Urinary bladder (tissue), 4 donors: ENCODE data around the gene DGKA. TPM values are rescaled to one million over a fixed set of nuclear protein-coding genes. Genes with fewer than 3 reads are reported as not detected.
A peak's percentile ranks its signal among the peaks of the same experiment; 100 is the strongest.

ENCODE experiments used
- DNase-seq: peaks from one replicate; pipeline ENCODE4 v3.0.0-alpha.2; 2015; ENCODE audit errors: extremely low spot score
- H3K27ac ChIP-seq: one replicate; pipeline ENCODE4 v1.5.1; 2013; ENCODE audit warnings: low read depth, mild to moderate bottlenecking, moderate library complexity
- H3K36me3 ChIP-seq: one replicate; pipeline ENCODE4 v1.6.1; 2013; ENCODE audit warnings: mild to moderate bottlenecking, moderate library complexity; ENCODE audit not compliant: insufficient read depth
- H3K4me1 ChIP-seq: one replicate; pipeline ENCODE4 v1.6.1; 2013; ENCODE audit warnings: mild to moderate bottlenecking, moderate library complexity; ENCODE audit not compliant: insufficient read depth
- H3K4me3 ChIP-seq: one replicate; pipeline ENCODE4 v1.5.1; 2013; ENCODE audit warnings: low read depth, low read length
- WGBS: extraction: QIAGEN DNeasy Blood & Tissue Kit; methylation state at CpG from one replicate; pipeline ENCODE4 v1.1.7; 2013; 5-methylcytosine and 5-hydroxymethylcytosine counted together
- polyA plus RNA-seq: library from polyadenylated mRNA; stranded (reverse); fragments of 200-250 nt; gene quantifications from one replicate; pipeline ENCODE4 v1.2.3, GENCODE V29; 2013
- total RNA-seq: library from RNA; depleted of rRNA; stranded (reverse); fragments of >200 nt; gene quantifications from one replicate; pipeline ENCODE4 v1.2.3, GENCODE V29; 2014
- donor health status: healthy with polysubstance abuse.
- donor health status: healthy.

The DGKA gene
- total and polyA plus RNA-seq, 2 donors, result 31.7 to 33.6 TPM

DNA sequence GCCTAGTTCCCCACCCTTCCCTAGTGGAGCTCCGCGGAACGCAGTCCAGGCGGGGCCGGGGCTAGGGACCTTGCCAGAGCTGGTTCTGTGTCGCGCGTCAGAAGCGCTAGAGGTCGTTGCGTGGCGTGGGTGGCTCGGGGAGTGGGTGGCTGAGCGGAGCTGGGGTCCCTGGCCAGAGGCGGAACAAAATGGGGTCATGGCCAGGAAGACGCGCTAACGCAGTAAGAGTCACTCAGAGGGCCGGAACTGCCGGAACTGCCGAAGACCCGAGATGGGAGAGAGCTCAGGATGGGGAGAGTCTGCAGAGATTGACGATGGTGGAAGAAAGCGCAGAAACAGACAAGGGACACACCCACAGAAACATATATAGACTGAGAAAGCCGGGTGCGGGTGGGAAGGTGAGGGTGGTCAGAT is 4.8 kb downstream of the DGKA start:
- peak overlapping the region; percentile 56 for H3K27ac ChIP-seq
- DNase-seq, result no peak
- WGBS, result 39% methylated on average over 26 of the region's 26 CpGs
- no peaks in the 10 kb centered on the region for H3K36me3 ChIP-seq
- H3K4me1 ChIP-seq, result peaks cover 2% of the 10 kb centered on the region
- H3K4me3 ChIP-seq, result no peak overlapping the region

DNA sequence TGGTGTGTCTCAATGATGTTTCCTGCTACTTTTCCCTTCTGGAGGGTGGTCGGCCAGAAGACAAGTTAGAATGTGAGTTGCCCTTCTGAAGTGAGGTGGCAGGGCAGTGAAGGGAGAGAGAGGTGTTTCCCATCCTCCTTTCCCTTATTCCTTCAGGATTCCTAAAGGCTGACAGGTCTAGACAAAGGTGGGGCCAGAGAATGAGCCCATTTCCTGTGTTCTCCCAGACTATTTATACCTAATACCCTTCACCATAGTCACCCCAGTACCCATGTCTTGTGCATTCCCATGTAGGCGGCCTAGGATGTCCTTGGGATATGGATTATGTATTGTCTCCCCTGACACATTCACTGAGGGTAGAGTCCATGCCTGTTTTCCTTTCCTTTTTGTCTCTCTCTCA is 7.0 kb downstream of the DGKA start:
- 87% methylated on average over 2 of the region's 2 CpGs for WGBS
- Histone ChIP-seq H3K4me1 (peaks cover 2% of the 10 kb centered on the region), H3K4me3 (no peak overlapping the region), H3K36me3 (no peaks in the 10 kb centered on the region), H3K27ac (no peak overlapping the region)
- DNase-seq, result no peak

DNA sequence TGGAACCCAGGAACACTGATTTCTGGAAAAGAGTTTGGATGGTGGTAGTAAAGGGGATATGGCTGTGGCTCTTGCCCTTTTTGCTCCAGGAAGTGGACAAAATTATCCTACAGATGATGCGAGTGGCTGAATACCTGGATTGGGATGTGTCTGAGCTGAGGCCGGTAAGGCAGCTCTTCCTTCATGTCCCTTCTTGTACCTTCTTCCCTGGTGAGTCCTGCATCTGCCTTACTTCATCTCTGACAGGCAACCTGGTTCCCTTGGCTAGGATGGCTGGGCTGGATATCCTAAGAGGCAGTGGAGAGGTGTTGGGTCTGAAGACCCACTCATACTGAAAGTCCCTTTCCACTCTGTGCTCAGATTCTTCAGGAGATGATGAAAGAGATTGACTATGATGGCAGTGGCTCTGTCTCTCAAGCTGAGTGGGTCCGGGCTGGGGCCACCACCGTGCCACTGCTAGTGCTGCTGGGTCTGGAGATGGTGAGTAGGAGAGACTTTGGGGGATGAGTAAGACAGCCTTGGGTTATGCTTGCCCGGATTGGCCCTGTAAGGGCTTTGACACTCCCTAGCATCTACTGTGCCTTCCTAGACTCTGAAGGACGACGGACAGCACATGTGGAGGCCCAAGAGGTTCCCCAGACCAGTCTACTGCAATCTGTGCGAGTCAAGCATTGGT is 8.0 kb downstream of the DGKA start:
- Histone ChIP-seq H3K27ac (no peak overlapping the region), H3K4me1 (peaks cover 1% of the 10 kb centered on the region), H3K4me3 (no peak overlapping the region), H3K36me3 (no peaks in the 10 kb centered on the region)
- 94% methylated on average over 8 of the region's 8 CpGs for WGBS
- DNase-seq, result no peak

DNA sequence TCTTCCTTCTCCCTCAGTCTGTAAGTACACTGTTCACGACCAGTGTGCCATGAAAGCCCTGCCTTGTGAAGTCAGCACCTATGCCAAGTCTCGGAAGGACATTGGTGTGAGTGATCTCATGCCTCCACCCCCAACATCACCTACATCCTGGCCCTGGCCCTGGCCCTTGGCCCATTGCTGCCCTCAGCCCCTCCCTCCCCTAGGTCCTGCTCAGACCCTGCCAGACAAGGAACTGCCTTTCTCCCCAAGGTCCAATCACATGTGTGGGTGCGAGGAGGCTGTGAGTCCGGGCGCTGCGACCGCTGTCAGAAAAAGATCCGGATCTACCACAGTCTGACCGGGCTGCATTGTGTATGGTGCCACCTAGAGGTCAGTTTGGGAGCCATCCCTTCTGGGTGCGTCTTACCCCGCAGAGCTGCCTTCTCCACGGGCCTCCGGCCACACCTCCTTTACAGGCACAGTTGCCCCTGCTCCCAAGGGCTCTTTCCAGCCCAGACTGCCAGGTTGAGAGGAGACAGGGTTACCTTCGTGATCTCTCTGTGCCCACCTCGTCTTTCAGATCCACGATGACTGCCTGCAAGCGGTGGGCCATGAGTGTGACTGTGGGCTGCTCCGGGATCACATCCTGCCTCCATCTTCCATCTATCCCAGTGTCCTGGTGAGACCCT is 9.2 kb downstream of the DGKA start:
- H3K4me3 ChIP-seq, result no peak overlapping the region

DNA sequence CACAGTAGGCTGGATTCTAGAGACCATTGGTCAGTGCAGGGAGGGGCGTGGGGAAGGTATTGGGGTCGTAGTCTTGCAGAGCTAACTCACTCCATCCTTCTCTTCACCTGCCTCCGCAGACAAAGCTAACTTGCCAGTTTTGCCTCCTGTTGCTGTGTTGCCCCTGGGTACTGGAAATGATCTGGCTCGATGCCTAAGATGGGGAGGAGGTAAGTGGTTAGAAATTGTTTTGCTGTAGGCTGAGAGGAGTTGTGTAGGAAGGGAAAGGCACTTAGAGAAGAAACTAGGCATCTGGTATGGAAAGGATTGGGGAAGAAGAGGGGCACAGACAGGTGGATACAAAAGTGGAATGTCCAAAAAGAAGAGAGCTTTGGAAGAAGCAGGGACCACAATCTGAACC is 11.1 kb downstream of the DGKA start:
- Histone ChIP-seq H3K4me3 (no peak overlapping the region), H3K27ac (no peak overlapping the region), H3K36me3 (no peaks in the 10 kb centered on the region), H3K4me1 (no peaks in the 10 kb centered on the region)
- WGBS, result 91% methylated on average over 4 of the region's 4 CpGs
- DNase-seq, result no peak

More for the DNA sequence above, 9.2 kb downstream of the DGKA start:
- 12% methylated on average over 18 of the region's 18 CpGs for WGBS
- H3K4me1 ChIP-seq, result no peaks in the 10 kb centered on the region
- peak; percentile 65 for DNase-seq
- no peaks in the 10 kb centered on the region for H3K36me3 ChIP-seq
- no peak overlapping the region for H3K27ac ChIP-seq

DNA sequence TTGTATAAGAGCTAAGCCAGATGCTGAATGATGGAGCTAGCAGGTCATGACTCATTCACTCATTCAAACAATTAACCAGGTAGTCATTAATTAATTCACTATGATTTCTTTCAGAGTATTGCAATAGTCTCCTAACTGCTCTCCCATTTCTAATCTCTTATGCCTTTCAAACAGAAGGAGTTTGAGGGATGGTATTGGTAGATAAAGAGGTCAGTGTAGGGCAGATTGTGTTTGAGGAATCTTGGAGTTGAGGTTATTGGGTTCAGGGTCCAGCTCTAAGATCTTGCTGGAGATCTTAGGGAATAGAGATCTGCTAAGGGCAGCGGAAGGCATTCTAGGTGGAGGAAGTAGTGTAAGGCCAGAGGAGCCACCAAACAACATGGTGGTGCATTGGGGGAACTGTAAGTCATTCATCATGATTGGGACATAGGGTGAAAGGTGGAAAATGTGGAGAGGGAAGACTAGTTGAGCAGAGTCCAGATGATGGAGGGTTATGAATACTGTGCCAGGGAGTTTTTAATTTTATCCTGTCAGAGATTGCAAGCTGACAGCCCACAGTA is 11.7 kb downstream of the DGKA start:
- H3K4me3 ChIP-seq, result no peak overlapping the region
- no peaks in the 10 kb centered on the region for H3K36me3 ChIP-seq
- 98% methylated on average over 1 of the region's 1 CpG for WGBS
- H3K4me1 ChIP-seq, result no peaks in the 10 kb centered on the region
- DNase-seq, result no peak
- no peak overlapping the region for H3K27ac ChIP-seq

DNA sequence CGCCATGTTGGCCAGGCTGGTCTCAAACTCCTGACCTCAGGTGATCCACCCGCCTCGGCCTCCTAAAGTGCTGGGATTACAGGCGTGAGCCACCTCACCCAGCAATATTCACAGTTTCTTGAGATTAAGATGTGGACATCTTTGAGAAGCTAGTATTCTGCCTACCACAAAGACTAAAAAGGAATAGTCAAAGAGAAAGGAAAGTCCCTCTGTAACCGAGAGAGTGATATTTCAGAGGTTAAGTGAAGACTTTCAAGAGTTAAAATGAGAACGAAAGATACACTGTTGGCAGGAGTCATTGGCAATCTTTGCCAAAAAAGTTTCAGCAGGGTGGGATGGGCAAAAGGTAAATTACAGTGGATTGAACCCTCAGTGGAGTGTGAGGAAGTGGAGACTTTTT is 15.6 kb downstream of the DGKA start:
- WGBS, result 81% methylated on average over 6 of the region's 6 CpGs
- peaks cover 1% of the 10 kb centered on the region for H3K36me3 ChIP-seq
- DNase-seq, result no peak
- no peak overlapping the region for H3K4me3 ChIP-seq
- no peaks in the 10 kb centered on the region for H3K4me1 ChIP-seq
- no peak overlapping the region for H3K27ac ChIP-seq

DNA sequence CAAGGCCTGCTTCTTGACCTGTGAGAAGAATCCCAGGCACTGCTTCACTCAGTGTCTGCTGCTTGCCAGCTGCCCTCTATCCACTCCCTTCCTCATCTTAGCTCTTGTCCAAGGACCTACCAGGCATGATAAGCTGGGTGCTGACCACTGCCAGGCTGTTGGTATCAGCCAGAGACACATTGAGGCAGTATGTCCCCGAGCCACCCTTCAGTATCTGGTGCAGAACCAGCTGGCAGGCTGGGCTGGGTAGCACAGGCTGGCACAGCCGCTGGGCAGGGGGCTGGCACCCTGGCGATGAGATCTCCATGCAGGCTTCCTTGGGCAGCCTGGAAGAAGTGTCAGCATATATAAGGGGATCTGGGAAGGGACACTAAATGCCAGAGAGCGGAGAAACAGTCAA is 24.4 kb downstream of the DGKA start:
- Histone ChIP-seq H3K4me1 (no peaks in the 10 kb centered on the region), H3K36me3 (no peaks in the 10 kb centered on the region), H3K4me3 (no peak overlapping the region), H3K27ac (no peak overlapping the region)
- no peak for DNase-seq
- 88% methylated on average over 4 of the region's 4 CpGs for WGBS

DNA sequence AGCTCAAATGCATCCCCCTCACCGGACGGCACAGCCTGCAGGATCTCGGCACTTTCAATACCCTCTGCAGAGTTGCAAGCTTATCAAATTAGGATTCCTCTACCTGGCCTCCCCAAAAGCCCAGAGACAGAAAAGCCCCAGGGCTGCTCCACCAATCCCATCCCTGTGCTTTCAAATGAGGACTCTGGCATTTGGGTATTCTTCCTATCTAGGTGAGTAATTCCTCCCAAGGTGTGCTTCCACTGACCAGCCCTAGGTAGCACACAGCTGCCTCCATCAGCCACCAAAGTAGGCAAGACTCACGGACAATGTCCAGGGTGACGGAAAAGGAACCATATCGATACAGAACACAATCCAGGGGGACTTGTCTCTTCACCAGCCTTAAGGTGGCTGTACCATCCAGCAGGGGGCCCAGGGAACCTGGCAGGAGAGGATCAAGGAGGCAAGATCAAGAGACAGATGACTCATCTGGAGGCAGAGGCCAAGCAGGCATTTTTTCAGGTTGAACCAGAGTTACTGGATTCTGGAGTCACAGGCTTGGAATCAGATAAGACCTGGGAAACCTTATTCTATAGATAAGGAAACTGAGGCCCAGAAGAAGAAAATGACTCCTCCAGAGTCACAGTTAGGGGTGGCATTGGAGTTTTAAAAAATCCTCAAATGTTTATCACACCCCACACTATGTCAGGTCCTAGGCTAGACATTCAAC is 25.0 kb downstream of the DGKA start:
- no peak overlapping the region for H3K27ac ChIP-seq
- H3K4me3 ChIP-seq, result no peak overlapping the region
- no peaks in the 10 kb centered on the region for H3K36me3 ChIP-seq
- no peak for DNase-seq
- no peaks in the 10 kb centered on the region for H3K4me1 ChIP-seq
- 71% methylated on average over 6 of the region's 6 CpGs for WGBS

DNA sequence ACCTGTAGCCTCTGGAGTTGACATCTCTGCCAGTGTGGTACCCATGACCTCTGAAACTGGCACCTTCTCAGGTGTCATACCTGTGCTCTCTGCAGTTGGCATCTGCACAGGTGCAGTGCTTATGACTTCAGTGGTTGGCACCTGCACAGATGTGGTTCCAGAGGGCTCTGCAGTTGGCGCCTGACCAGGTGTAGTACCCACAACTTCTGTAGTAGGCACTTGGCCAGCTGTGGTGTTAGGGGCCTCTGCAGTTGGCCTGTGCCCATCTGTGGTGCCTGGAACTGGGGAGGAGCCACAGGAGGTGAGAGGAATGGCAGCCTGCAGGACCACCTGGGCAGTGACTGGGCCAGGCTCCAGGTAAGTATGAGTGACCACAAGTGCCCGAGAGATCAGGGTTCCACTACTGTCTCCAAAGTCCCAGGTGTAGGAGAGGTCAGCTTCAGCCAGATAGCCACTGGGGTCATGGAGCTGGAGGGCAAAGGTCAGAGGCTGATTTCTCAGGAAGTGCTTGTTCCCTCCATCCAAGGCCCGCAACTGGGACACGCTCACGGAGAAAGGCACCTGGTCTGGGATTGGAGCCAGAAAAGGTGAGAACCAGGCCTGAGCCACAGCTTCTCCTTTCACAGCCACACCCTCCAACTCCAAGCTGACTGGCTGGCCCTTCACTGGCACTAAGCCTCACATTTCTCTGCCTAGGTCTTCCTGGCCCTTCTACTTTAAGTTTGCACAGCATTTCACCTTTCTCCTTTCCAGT is 26.3 kb downstream of the DGKA start:
- Histone ChIP-seq H3K36me3 (no peaks in the 10 kb centered on the region), H3K4me1 (no peaks in the 10 kb centered on the region), H3K4me3 (no peak overlapping the region), H3K27ac (no peak overlapping the region)
- no peak for DNase-seq
- 88% methylated on average over 5 of the region's 5 CpGs for WGBS

DNA sequence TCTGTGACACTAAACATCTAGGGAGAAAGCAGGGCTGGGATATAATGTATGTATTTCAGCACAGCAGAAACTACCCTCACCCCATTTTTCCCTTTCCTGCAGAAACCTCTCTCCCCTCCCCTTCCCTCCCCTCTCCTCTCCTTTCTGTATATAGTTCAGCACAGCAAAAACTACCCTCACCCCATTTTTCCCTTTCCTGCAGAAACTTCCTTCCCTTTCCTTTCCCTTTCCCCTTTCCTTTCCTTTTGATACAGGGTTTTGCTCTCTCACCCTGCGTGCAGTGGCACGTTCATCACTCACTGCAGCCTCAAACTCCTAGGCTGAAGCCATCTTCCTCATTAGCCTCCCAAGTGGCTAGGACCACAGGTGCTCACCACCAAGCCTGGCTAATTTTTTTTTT is 32.8 kb downstream of the DGKA start:
- WGBS, result 84% methylated on average over 2 of the region's 2 CpGs
- Histone ChIP-seq H3K27ac (no peak overlapping the region), H3K4me3 (no peak overlapping the region), H3K36me3 (no peaks in the 10 kb centered on the region), H3K4me1 (no peaks in the 10 kb centered on the region)
- no peak for DNase-seq

DNA sequence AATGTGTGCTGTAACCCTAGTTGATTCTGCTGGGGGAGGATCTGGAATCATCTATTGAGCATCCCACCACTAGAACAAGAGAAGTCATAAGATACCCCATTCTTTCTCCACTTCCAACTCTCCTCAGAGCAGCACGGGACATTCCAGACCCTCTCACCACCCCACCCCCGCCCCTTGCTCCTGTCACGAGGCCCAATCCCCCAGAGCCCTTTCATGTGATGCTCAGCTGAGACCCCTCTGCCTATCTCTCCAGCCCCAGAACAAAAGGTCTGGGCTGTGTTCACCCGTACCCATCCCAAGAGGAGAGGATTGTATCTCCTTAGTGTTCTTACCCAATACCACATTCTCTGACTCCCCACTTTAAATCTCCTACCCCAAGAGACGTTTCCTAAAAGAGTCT is 34.3 kb downstream of the DGKA start:
- no peak for DNase-seq
- 60% methylated on average over 5 of the region's 5 CpGs for whole genome bisulfite sequencing
- Histone ChIP-seq H3K4me3 (no peak overlapping the region), H3K4me1 (no peaks in the 10 kb centered on the region), H3K27ac (no peak overlapping the region), H3K36me3 (no peaks in the 10 kb centered on the region)

DNA sequence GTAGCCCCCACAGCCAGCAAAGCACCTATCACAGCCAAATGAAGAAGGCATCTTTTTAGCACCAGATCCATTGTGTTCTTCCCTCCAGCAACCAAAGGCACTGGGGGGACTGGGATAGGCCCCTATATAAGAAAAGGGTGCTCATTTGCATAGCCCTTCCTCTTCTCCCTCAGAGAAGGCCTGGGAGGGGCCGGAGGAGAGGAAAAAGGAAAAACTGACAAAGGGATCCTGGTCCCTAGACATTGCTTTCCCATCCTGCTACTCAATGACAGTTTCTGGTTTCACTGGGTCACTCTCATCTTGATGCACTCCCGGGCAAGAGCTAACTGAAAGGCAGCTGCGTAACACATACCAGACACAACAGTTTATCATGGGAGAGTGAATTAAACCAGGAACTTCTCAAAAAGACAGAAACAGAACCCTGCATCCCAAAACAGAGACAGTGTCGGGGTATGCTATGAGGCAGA is 35.0 kb downstream of the DGKA start, which contains the start of gene PMEL:
Gene PMEL (minus strand): TSS at position 102 of the 467 bp plus-strand sequence. CDS start 31 bp downstream, at position 71.
- no peaks in the 10 kb centered on the region for H3K4me1 ChIP-seq
- H3K4me3 ChIP-seq, result peak within 1 kb of the TSS; percentile 77
- H3K27ac ChIP-seq, result peak within 1 kb of the TSS; percentile 52
- peak; percentile 14 for DNase-seq
- WGBS, result 9% methylated on average over 4 of the region's 4 CpGs
- H3K36me3 ChIP-seq, result no peaks in the 10 kb centered on the region
